Measurements from ENCODE around the gene GOLGA6C. TPM values are rescaled to one million over a fixed set of nuclear protein-coding genes. Genes with fewer than 3 reads are reported as not detected.
"Not testable (repeated sequence)": the region's sequence is repeated elsewhere in the genome, so short reads cannot be mapped to it uniquely, and the experiment has no call there.

The GOLGA6C gene
- total and polyA plus RNA-seq, 9 donors = not detected

GRCh38 chr15:75223688-75224087, 34.4 kb upstream of the GOLGA6C start:
- TF ChIP-seq POLR2A (IDR thresholded peaks at IDR 0.05) (no peak), CTCF (IDR thresholded peaks at IDR 0.05) (no peak), EP300 (IDR thresholded peaks at IDR 0.05) (no peak)
- 83 to 92% (median 85%) methylated on average over 6 of the region's 6 CpGs for WGBS, 3 donors
- no peaks in the 10 kb centered on the region for H3K4me1 ChIP-seq (ENCODE audit: insufficient read depth)
- no peak overlapping the region for H3K4me3 ChIP-seq
- H3K27me3 ChIP-seq = no peaks in the 10 kb centered on the region
- H3K27ac ChIP-seq = no peak overlapping the region
- intact Hi-C loops (cut with DNase I) = no loop called here
- no peaks in the 10 kb centered on the region for H3K9me3 ChIP-seq
- H3K36me3 ChIP-seq = no peaks in the 10 kb centered on the region
- DNase-seq = no peak

GRCh38 chr15:75224281-75224680, 33.9 kb upstream of the GOLGA6C start:
- DNase-seq = no peak

GRCh38 chr15:75225102-75225836, 32.9 kb upstream of the GOLGA6C start:
- H3K27me3 ChIP-seq; H3K27ac ChIP-seq; H3K4me3 ChIP-seq; H3K9me3 ChIP-seq; H3K36me3 ChIP-seq; H3K4me1 ChIP-seq (ENCODE audit: insufficient read depth); intact Hi-C loops (cut with DNase I): not testable (repeated sequence)
- DNase-seq = peak in 1 of 5 donors; percentile 14
- WGBS, 3 donors = 53 to 63% (median 60%) methylated on average over 9 to 10 of the region's 10 CpGs

More at GRCh38 chr15:75224281-75224680, 33.9 kb upstream of the GOLGA6C start:
- intact Hi-C loops (cut with DNase I) = no loop called here
- Histone ChIP-seq H3K27ac (no peak overlapping the region), H3K4me1 (ENCODE audit: insufficient read depth) (no peaks in the 10 kb centered on the region), H3K27me3 (no peaks in the 10 kb centered on the region), H3K9me3 (no peaks in the 10 kb centered on the region), H3K36me3 (no peaks in the 10 kb centered on the region), H3K4me3 (no peak overlapping the region)
- TF ChIP-seq CTCF (IDR thresholded peaks at IDR 0.05) = no peak
- no peak for TF ChIP-seq POLR2A (IDR thresholded peaks at IDR 0.05)
- TF ChIP-seq EP300 (IDR thresholded peaks at IDR 0.05) = no peak
- WGBS, 3 donors = 67 to 82% (median 78%) methylated on average over 11 to 12 of the region's 12 CpGs

GRCh38 chr15:75225951-75226732, 32.0 kb upstream of the GOLGA6C start:
- H3K4me1 ChIP-seq (ENCODE audit: insufficient read depth) = no peaks in the 10 kb centered on the region
- no peak for TF ChIP-seq CTCF (IDR thresholded peaks at IDR 0.05)
- no peak for TF ChIP-seq POLR2A (IDR thresholded peaks at IDR 0.05)
- H3K27ac ChIP-seq = no peak overlapping the region
- no peak overlapping the region for H3K4me3 ChIP-seq
- DNase-seq = peak in 1 of 5 donors; percentile 17
- H3K27me3 ChIP-seq = no peaks in the 10 kb centered on the region
- H3K9me3 ChIP-seq = no peaks in the 10 kb centered on the region
- intact Hi-C loops (cut with DNase I) = no loop called here
- H3K36me3 ChIP-seq = no peaks in the 10 kb centered on the region
- WGBS, 3 donors = 86 to 92% (median 87%) methylated on average over 12 to 16 of the region's 16 CpGs

- 66 to 79% (median 73%) methylated on average over 7 of the region's 7 CpGs for WGBS, 3 donors
- H3K27ac ChIP-seq; H3K4me1 ChIP-seq (ENCODE audit: insufficient read depth); intact Hi-C loops (cut with DNase I); DNase-seq; H3K9me3 ChIP-seq; H3K36me3 ChIP-seq; H3K4me3 ChIP-seq; H3K27me3 ChIP-seq: not testable (repeated sequence)
Measured at GRCh38 chr15:75227112-75227511, 31.0 kb upstream of the GOLGA6C start.

All from ovary (tissue), 9 donors.